PC-9 (cell line): ENCODE data around the gene RAPGEF6.

Experiments
- EZH2 ChIP-seq: fragments of 200-600 bp; sonication (generic); IDR thresholded peaks from 2 replicates; pipeline ENCODE4 v1.8.0; 2017; ENCODE audit warnings: antibody characterized with exemption, low read depth
- TF ChIP-seq, protein P1 (sequence below): fragments of 200-600 bp; sonication (generic); conservative IDR thresholded peaks from 2 replicates; pipeline ENCODE4 v1.6.1; 2017; ENCODE audit warnings: mixed run types, antibody characterized with exemption, mild to moderate bottlenecking, moderate library complexity

GRCh38 chr5:131396015-131396414, 239.0 kb downstream of the RAPGEF6 start:
- TF ChIP-seq, protein P1, sequence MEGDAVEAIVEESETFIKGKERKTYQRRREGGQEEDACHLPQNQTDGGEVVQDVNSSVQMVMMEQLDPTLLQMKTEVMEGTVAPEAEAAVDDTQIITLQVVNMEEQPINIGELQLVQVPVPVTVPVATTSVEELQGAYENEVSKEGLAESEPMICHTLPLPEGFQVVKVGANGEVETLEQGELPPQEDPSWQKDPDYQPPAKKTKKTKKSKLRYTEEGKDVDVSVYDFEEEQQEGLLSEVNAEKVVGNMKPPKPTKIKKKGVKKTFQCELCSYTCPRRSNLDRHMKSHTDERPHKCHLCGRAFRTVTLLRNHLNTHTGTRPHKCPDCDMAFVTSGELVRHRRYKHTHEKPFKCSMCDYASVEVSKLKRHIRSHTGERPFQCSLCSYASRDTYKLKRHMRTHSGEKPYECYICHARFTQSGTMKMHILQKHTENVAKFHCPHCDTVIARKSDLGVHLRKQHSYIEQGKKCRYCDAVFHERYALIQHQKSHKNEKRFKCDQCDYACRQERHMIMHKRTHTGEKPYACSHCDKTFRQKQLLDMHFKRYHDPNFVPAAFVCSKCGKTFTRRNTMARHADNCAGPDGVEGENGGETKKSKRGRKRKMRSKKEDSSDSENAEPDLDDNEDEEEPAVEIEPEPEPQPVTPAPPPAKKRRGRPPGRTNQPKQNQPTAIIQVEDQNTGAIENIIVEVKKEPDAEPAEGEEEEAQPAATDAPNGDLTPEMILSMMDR, result no peak
- TF ChIP-seq EZH2, result no peak
